IPS-18a (cell line): ENCODE measurements around the gene NID1.
"Not testable (repeated sequence)": the region's sequence is repeated elsewhere in the genome, so short reads cannot be mapped to it uniquely, and the experiment has no call there.

Source experiments
- H3K27ac ChIP-seq: one replicate; pipeline ENCODE4 v1.5.1; 2013; ENCODE audit warnings: low read length
- H3K27me3 ChIP-seq: one replicate; pipeline ENCODE4 v1.6.1; 2013; ENCODE audit warnings: mild to moderate bottlenecking, low read length; ENCODE audit not compliant: control insufficient read depth, insufficient read depth
- H3K36me3 ChIP-seq: one replicate; pipeline ENCODE4 v1.6.1; 2013; ENCODE audit warnings: low read depth, low read length; ENCODE audit not compliant: control insufficient read depth
- H3K4me1 ChIP-seq: one replicate; pipeline ENCODE4 v1.6.1; 2013; ENCODE audit warnings: low read depth, low read length; ENCODE audit not compliant: control insufficient read depth
- H3K4me3 ChIP-seq: one replicate; pipeline ENCODE4 v1.5.1; 2013; ENCODE audit warnings: low read length
- H3K9ac ChIP-seq: one replicate; pipeline ENCODE4 v1.6.1; 2013; ENCODE audit warnings: mild to moderate bottlenecking, low read length, moderate library complexity
- H3K9me3 ChIP-seq: one replicate; pipeline ENCODE4 v1.6.1; 2013; ENCODE audit warnings: low read depth, low read length; ENCODE audit not compliant: control insufficient read depth

The NID1 gene

DNA sequence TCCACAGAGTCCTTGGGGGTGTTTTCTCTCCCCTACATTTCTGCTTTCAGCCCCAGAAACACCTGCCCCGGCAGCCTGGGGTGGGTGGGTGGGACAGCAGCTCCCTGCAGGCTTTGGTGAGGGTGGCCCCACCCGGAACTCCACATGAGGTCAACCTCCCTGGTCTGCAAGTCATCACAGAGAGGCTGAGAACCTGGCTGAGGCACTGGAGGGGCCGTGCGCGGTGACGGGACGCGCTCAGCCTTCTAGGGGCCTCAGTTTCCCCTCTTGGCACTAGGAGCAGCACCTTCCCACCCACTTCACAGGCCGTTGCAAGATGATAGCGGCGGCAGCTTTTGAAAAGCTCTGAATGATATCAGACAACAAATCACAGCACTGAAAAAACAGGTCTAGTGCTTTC, 37.7 kb upstream of the NID1 start:
- Histone ChIP-seq H3K9me3 (no peaks in the 10 kb centered on the region), H3K4me3 (no peak overlapping the region), H3K27ac (no peak overlapping the region), H3K4me1 (peaks cover 4% of the 10 kb centered on the region), H3K27me3 (peaks cover 5% of the 10 kb centered on the region), H3K9ac (no peak overlapping the region), H3K36me3 (no peaks in the 10 kb centered on the region)

DNA sequence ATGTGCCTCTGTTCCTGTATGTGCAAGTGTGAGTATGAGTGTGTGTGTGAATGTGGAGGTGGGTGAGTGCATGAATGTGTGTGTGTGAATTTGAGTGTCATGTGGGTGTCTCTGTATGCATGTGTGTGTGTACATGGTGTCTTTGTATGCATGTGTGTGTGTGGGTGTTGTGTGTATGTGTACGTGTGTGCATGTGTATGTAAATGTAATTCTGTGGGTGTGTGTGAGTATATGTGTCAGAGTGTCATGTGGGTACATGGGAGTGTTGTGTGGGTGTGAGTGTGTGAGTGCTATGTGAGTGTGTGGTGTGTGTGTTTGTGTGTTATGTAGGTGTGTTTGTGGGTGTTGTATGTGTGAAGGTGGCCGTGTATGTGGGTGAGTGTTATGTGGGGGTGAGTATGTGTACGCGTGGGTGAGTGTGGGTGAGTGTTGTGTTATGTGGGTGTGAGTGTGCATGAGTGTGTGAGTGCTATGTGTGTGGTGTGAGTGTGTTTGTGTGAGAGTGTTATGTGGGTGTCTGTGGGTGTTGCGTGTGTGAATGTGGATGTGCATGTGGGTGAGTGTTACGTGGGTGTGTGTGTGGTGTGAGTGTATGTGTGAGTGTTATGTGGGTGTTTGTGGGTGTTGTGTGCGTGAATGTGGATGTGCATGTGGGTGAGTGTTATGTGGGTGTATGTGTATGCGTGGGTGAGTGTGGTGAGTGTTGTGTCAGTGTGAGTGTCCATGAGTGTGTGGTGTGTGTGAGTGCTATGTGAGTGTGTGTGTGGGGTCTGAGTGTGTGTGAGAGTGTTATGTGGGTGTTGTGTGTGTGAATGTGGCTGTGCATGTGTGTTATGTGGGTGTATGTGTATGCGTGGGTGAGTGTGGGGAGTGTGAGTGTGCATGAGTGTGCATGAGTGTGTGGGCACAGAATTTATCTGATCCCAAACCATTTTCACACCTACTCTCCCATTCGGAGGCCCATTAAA, 36.6 kb upstream of the NID1 start:
- H3K9me3 ChIP-seq = no peaks in the 10 kb centered on the region
- no peaks in the 10 kb centered on the region for H3K36me3 ChIP-seq
- H3K4me1 ChIP-seq = peaks cover 4% of the 10 kb centered on the region
- no peak overlapping the region for H3K4me3 ChIP-seq
- H3K27me3 ChIP-seq = peaks cover 5% of the 10 kb centered on the region
- no peak overlapping the region for H3K27ac ChIP-seq
- no peak overlapping the region for H3K9ac ChIP-seq

DNA sequence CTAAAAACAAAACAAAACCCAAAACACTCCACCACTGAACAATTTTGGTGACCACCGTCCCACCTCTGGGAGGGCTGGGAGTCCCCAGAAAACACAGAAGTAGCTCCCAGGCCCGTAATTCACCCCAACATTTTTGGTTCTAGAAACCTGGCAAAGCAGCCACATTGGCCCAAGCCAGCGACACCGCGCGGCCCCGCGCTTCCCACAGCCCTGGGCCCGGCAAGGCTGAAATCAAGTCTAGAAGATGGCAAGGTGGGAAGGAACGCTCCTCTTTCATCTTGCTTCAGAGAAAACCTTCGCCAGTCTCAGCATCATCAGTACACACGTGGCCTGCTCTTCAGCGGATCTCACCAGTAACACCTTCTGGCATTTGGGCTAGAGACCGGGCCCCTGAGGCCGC, 35.9 kb upstream of the NID1 start:
- H3K9me3 ChIP-seq = no peaks in the 10 kb centered on the region
- peaks cover 5% of the 10 kb centered on the region for H3K27me3 ChIP-seq
- no peak overlapping the region for H3K9ac ChIP-seq
- no peaks in the 10 kb centered on the region for H3K36me3 ChIP-seq
- peaks cover 4% of the 10 kb centered on the region for H3K4me1 ChIP-seq
- H3K4me3 ChIP-seq = no peak overlapping the region
- H3K27ac ChIP-seq = no peak overlapping the region

DNA sequence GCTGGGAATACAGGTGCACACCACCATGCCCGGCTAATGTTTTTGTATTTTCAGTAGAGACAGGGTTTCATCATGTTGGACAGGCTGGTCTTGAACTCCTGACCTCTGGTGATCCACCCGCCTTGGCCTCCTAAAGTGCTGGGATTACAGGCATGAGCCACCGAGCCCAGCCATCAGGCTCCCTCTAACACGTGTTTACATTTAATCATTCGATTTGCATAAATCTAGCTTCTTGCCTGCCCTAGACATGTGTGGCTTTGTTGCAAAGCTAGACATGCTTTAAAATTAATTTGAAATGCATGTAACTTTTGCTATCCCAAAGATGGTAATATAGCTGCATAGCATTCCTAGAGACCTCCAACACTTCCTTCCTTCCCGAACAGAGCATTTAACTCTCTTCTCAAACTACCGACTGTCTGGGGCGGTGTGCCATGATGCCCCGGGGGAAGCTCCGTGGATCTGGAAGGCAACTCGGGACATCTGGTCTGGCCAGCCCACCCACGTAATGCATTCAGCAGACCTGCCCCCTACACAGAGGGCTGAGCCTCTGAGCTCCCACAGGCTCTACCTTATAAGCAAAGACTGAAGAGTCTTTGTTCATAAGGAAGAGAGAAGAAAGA, 34.6 kb upstream of the NID1 start:
- peaks cover 4% of the 10 kb centered on the region for H3K4me1 ChIP-seq
- H3K4me3 ChIP-seq = no peak overlapping the region
- peaks cover 5% of the 10 kb centered on the region for H3K27me3 ChIP-seq
- no peaks in the 10 kb centered on the region for H3K36me3 ChIP-seq
- no peak overlapping the region for H3K27ac ChIP-seq
- H3K9me3 ChIP-seq = no peaks in the 10 kb centered on the region
- no peak overlapping the region for H3K9ac ChIP-seq

DNA sequence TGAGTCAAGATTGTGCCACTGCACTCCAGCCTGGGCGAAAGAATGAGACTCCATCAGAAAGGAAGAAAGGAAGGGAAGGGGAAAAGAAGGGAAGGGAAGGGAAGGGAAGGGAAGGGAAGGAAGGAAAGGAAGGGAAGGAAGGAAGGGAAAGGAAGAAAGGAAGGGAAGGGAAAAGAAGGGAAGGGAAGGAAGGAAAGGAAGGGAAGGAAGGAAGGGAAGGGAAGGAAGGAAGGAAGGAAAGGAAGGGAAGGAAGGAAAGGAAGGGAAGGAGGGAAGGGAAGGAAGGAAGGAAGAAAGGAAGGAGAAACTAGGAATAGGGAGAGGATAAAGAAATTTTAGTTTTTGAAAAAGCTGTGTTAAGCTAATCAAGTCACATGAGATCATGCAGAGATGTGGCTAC, 33.4 kb upstream of the NID1 start:
- Histone ChIP-seq H3K9me3 (no peaks in the 10 kb centered on the region), H3K27me3 (no peaks in the 10 kb centered on the region), H3K27ac (no peak overlapping the region), H3K4me3 (no peak overlapping the region), H3K4me1 (peaks cover 2% of the 10 kb centered on the region), H3K36me3 (no peaks in the 10 kb centered on the region), H3K9ac (no peak overlapping the region)

DNA sequence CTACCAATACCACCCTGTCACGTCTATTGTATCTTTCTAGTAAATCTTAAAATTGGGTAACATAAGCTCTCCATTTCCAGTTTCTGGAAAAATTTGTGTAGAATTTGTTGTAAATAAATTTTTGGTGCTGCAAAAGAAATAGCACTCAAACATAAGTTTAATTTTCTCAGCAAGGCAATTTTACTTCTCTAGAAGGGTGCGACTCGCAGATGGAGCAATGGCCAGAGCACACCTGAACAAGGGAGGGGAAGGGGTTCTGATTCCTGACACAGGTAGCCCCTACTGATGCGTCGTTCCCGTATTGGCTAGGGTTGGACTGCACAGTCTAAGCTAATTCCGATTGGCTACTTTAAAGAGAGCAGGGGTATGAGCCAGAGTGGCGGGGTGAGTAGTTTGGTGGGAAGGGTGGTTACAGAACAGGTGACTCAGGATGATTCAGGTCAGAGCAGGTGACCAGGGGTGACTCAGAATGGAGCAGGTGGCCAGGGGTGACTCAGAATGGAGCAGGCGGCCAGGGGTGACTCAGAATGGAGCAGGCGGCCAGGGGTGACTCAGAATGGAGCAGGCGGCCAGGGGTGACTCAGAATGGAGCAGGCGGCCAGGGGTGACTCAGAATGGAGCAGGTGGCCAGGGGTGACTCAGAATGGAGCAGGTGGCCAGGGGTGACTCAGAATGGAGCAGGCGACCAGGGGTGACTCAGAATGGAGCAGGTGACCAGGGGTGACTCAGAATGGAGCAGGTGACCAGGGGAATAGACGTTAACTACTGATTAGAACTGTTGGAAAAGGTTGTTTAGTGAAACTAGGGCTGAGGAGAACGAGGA, 32.0 kb upstream of the NID1 start:
- not testable (repeated sequence) for H3K36me3 ChIP-seq, H3K27me3 ChIP-seq, H3K27ac ChIP-seq, H3K9me3 ChIP-seq, H3K4me1 ChIP-seq, H3K9ac ChIP-seq, H3K4me3 ChIP-seq

DNA sequence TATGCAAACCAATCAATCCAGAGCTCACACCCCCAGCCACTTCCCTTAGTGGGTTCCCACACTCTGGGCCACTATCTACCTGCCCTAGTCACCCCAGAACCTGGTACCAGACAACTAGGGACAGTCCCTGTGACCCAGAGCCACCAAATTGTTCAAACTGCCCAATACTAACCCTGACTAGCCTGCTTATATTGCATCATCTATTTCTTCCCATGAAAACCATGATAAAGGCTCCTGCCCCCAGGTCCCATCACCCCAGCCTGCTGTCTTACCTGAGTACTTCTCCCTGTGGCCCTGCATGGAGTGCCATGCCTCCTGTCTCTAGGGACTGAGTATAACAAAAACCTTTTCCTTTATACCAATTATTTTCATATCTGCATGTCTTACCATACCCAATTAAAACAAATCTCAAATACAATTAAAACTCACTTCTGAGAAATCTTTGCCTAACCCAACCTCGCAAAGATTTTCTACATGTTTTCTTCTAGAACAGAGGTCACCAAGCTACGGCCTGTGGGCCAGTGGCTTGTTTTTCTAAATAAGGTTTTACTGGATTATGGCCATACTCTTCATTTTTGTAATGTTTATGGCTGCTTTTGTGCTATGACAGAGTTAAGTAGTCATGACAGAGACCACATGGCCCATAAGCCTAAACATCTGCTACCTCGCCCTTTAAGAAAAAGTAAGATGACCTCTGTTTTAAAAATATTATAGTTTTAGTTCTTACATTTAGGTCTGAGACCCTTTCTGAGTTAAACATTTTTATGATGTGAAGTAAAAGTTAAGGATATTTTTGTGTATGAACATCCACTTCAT, 31.0 kb upstream of the NID1 start:
- no peaks in the 10 kb centered on the region for H3K4me1 ChIP-seq
- no peak overlapping the region for H3K9ac ChIP-seq
- no peaks in the 10 kb centered on the region for H3K36me3 ChIP-seq
- H3K27me3 ChIP-seq = no peaks in the 10 kb centered on the region
- no peaks in the 10 kb centered on the region for H3K9me3 ChIP-seq
- H3K27ac ChIP-seq = no peak overlapping the region
- H3K4me3 ChIP-seq = no peak overlapping the region

DNA sequence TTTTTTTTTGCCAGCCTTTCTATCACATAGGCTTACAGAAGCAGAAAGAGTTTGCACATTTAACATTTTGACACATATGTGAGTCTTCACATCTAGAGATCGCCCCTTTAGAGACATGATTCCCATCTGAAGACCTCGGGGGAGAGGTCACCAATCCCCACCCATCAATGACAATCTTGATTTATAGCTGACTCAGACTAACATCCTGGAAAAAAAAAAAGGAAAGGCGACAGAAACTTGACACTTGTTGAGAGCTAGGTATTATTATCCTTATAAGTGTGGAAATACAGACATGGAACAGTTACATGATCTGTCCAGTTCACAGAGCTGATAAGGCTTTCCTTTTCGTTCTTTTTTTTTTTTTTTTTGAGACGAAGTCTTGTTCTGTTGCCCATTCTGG, 28.0 kb upstream of the NID1 start:
- Histone ChIP-seq H3K4me3 (no peak overlapping the region), H3K9ac (no peak overlapping the region), H3K4me1 (no peaks in the 10 kb centered on the region), H3K36me3 (no peaks in the 10 kb centered on the region), H3K27me3 (no peaks in the 10 kb centered on the region), H3K27ac (no peak overlapping the region), H3K9me3 (no peaks in the 10 kb centered on the region)

DNA sequence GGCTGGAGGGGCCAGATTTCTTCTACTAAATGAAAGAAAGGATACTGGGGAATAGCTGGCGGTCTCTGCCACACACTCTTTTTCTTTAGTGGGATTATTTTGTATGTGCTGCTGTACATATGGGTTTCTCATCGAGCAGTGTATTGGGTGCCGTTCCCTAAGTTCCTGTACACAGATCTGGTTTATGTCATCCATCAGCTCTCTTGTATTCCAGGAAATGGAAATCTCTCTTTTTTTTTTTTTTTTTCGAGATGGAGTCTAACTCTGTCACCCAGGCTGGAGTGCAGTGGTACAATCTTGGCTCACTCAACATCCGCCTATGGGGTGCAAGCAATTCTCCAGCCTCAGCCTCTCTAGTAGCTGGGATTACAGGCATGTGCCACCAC, 27.0 kb upstream of the NID1 start:
- Histone ChIP-seq H3K9ac (no peak overlapping the region), H3K36me3 (no peaks in the 10 kb centered on the region), H3K27me3 (no peaks in the 10 kb centered on the region), H3K9me3 (no peaks in the 10 kb centered on the region), H3K27ac (no peak overlapping the region), H3K4me3 (no peak overlapping the region), H3K4me1 (no peaks in the 10 kb centered on the region)

DNA sequence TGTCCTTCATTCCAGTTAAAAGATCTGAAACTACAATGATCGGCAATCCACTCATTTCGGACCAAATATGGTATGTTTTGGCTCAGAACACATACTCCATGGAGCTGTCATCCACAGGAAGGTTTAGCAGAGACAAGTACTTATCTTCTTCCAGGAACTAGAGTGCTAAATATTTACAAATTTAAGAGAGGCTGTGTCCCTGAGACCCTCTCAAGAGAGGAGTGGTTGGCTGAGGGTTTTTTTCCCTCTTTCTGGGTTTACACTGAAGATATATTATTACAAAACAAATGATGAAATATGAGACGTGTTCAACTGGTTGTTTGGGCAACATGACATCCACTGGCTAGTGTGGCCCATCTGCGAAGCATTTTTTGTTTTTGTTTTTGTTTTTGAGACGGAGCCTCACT, 25.9 kb upstream of the NID1 start:
- Histone ChIP-seq H3K36me3 (no peaks in the 10 kb centered on the region), H3K9ac (no peak overlapping the region), H3K4me3 (no peak overlapping the region), H3K9me3 (no peaks in the 10 kb centered on the region), H3K4me1 (no peaks in the 10 kb centered on the region), H3K27me3 (no peaks in the 10 kb centered on the region), H3K27ac (no peak overlapping the region)
